ENCODE data around the gene A2M.

GRCh38 chr12:9103050-9103849 is 12.5 kb downstream of the A2M start:
- no peak for TF ChIP-seq FOXM1 (IDR thresholded peaks at IDR 0.05; ENCODE audit: borderline replicate concordance)
- TF ChIP-seq FOXK2 (IDR thresholded peaks at IDR 0.05) = no peak
- TF ChIP-seq HDGF (IDR thresholded peaks at IDR 0.05; ENCODE audit: borderline replicate concordance) = no peak
- TF ChIP-seq TARDBP (IDR thresholded peaks at IDR 0.05) = no peak
- TF ChIP-seq NFRKB (IDR thresholded peaks at IDR 0.05) = no peak

Data from HEK293T (cell line).